HCT116 (cell line): ENCODE measurements around the gene SAG. TPM values are rescaled to one million over a fixed set of nuclear protein-coding genes. Genes with fewer than 3 reads are reported as not detected.

ENCODE experiments used
- ATAC-seq: fragments of 200-7000 bp; cut with Tn5 transposase; 2 replicates; pipeline ENCODE4 v1.9.1; 2020; ENCODE audit warnings: mild to moderate bottlenecking, moderate library complexity
- BruUV-seq: library from RNA; stranded (reverse); fragments of 400-500 nt; replicated peaks from 2 replicates; lab custom pipeline; 2021; lab: Mats Ljungman, UMichigan
- CTCF ChIA-PET: fragments of 300-600 bp; sonication (Branson Sonifier 250); formaldehyde crosslinking; loops from one replicate; lab custom pipeline; 2021; ENCODE audit warnings: antibody characterized with exemption; lab: Charles Lee
- POLR2A ChIA-PET: fragments of 300-600, 350-600 bp; sonication (Branson Sonifier 250); formaldehyde crosslinking; loops from one replicate; lab custom pipeline; 2021; ENCODE audit warnings: antibody characterized with exemption; lab: Charles Lee
- RAD21 ChIA-PET, 2 experiments: fragments of 300-600 bp; sonication (Branson Sonifier 250); formaldehyde crosslinking; loops; one replicate each; lab custom pipeline; 2023; ENCODE audit warnings: low total read pairs in 2 of 2; ENCODE audit not compliant: uncharacterized antibody in 2 of 2, unreplicated experiment in 2 of 2, low non-redundant PET in 1 of 2; lab: Charles Lee
- DNase-seq: peaks from one replicate; pipeline ENCODE4 v3.0.0-alpha.2; 2010; ENCODE audit warnings: low read depth, low spot score
- H2AFZ ChIP-seq: fragments of 200-600 bp; shearing (Covaris generic), sonication (generic); 2 replicates; pipeline ENCODE4 v1.6.1; 2017; ENCODE audit warnings: low read depth, mixed run types, mixed read lengths, antibody characterized with exemption, low read length; ENCODE audit not compliant: poor library complexity, severe bottlenecking
- H3K27ac ChIP-seq: 2 replicates; pipeline ENCODE4 v1.5.1; 2012; ENCODE audit warnings: low read depth, low read length
- H3K27me3 ChIP-seq: fragments of 200-600 bp; sonication (generic); 2 replicates; pipeline ENCODE4 v1.6.1; 2016; ENCODE audit warnings: mixed run types, low read length, mixed read lengths; ENCODE audit not compliant: insufficient read depth
- H3K36me3 ChIP-seq, 2 experiments: fragments of 200-500 bp in 1 of 2; fragments of 200-600 bp in 1 of 2; sonication (Bioruptor generic) in 1 of 2; sonication (generic) in 1 of 2; 2 replicates each; pipeline versions ENCODE4 v1.5.1 to v1.6.1; 2014 to 2016; ENCODE audit warnings: low read length in 2 of 2, inconsistent platforms in 1 of 2, mixed read lengths in 1 of 2, mixed run types in 1 of 2; ENCODE audit not compliant: insufficient read depth in 2 of 2, control insufficient read depth in 1 of 2
- H3K4me1 ChIP-seq, 2 experiments: fragments of 200-600 bp in 1 of 2; sonication (generic) in 1 of 2; 2 replicates each; pipeline versions ENCODE4 v1.5.1 to v1.6.1; 2012 to 2017; ENCODE audit warnings: low read length in 2 of 2, inconsistent platforms in 1 of 2, mild to moderate bottlenecking in 1 of 2, mixed read lengths in 1 of 2, mixed run types in 1 of 2, moderate library complexity in 1 of 2; ENCODE audit not compliant: insufficient read depth in 2 of 2, control insufficient read depth in 1 of 2
- H3K4me2 ChIP-seq: fragments of 200-600 bp; sonication (generic); 2 replicates; pipeline ENCODE4 v1.6.1; 2017; ENCODE audit warnings: mixed run types, low read length, mixed read lengths
- H3K4me3 ChIP-seq, 2 experiments: fragments of 200-600 bp in 1 of 2; sonication (generic) in 1 of 2; replicated peaks in 1 of 2; 2 replicates each; pipeline ENCODE4 v1.5.1; 2011 to 2016; ENCODE audit warnings: low read length in 2 of 2, control low read depth in 1 of 2, low read depth in 1 of 2, mild to moderate bottlenecking in 1 of 2, mixed read lengths in 1 of 2, mixed run types in 1 of 2
- H3K79me2 ChIP-seq: fragments of 200-600 bp; sonication (generic); 2 replicates; pipeline ENCODE4 v1.6.1; 2017; ENCODE audit warnings: mild to moderate bottlenecking, mixed run types, low read length, moderate library complexity, mixed read lengths; ENCODE audit not compliant: insufficient read depth
- H3K9ac ChIP-seq: fragments of 200-600 bp; sonication (generic); 2 replicates; pipeline ENCODE4 v1.6.1; 2016; ENCODE audit warnings: low read length, mixed read lengths
- H3K9me2 ChIP-seq: fragments of 200-600 bp; sonication (generic), shearing (Covaris generic); 2 replicates; pipeline ENCODE4 v1.6.1; 2017; ENCODE audit warnings: mixed run types, mild to moderate bottlenecking, moderate library complexity; ENCODE audit not compliant: insufficient read depth
- H3K9me3 ChIP-seq, 2 experiments: fragments of 200-500 bp in 1 of 2; fragments of 200-600 bp in 1 of 2; sonication (Bioruptor generic) in 1 of 2; sonication (generic) in 1 of 2; 2 replicates each; pipeline ENCODE4 v1.6.1; 2014 to 2017; ENCODE audit warnings: low read length in 2 of 2, mixed read lengths in 2 of 2, inconsistent platforms in 1 of 2, low read depth in 1 of 2, mild to moderate bottlenecking in 1 of 2, mixed run types in 1 of 2, moderate library complexity in 1 of 2; ENCODE audit not compliant: control insufficient read depth in 1 of 2, insufficient read depth in 1 of 2
- H4K20me1 ChIP-seq: fragments of 200-600 bp; sonication (generic), shearing (Covaris generic); 2 replicates; pipeline ENCODE4 v1.6.1; 2017; ENCODE audit warnings: mixed run types, mild to moderate bottlenecking, moderate library complexity; ENCODE audit not compliant: insufficient read depth
- CBX3 ChIP-seq: IDR thresholded peaks from 2 replicates; pipeline ENCODE4 v1.6.1; 2012; ENCODE audit warnings: low read depth
- CEBPB ChIP-seq: IDR thresholded peaks from 2 replicates; pipeline ENCODE4 v1.6.1; 2012; ENCODE audit warnings: low read depth
- CTCF ChIP-seq, 3 experiments: fragments of 200-600 bp in 1 of 3; sonication (generic) in 1 of 3; IDR thresholded peaks in 2 of 3; conservative IDR thresholded peaks in 1 of 3; 2 replicates each; pipeline ENCODE4 v1.5.1; 2012 to 2017; ENCODE audit warnings: low read depth in 2 of 3, low read length in 2 of 3, antibody characterized with exemption in 1 of 3, borderline replicate concordance in 1 of 3, control low read depth in 1 of 3, mild to moderate bottlenecking in 1 of 3, mixed read lengths in 1 of 3, mixed run types in 1 of 3, moderate library complexity in 1 of 3; ENCODE audit not compliant: insufficient read depth in 1 of 3
- EGR1 ChIP-seq: IDR thresholded peaks from 2 replicates; pipeline ENCODE4 v1.6.1; 2012; ENCODE audit warnings: low read depth
- ELF1 ChIP-seq: IDR thresholded peaks from 2 replicates; pipeline ENCODE4 v1.6.1; 2012; ENCODE audit warnings: low read depth, borderline replicate concordance
- EZH2 ChIP-seq: fragments of 200-600 bp; sonication (generic); IDR thresholded peaks from 2 replicates; pipeline ENCODE4 v1.6.1; 2017; ENCODE audit warnings: antibody characterized with exemption, mixed run types
- EZH2phosphoT487 ChIP-seq: fragments of 200-600 bp; IDR thresholded peaks from 2 replicates; pipeline ENCODE4 v1.6.1; 2018; ENCODE audit warnings: antibody characterized with exemption, borderline replicate concordance
- JUND ChIP-seq: IDR thresholded peaks from 2 replicates; pipeline ENCODE4 v1.6.1; 2012
- MAX ChIP-seq: IDR thresholded peaks from 2 replicates; pipeline ENCODE4 v1.6.1; 2012
- POLR2A ChIP-seq: IDR thresholded peaks from 2 replicates; pipeline ENCODE4 v1.7.0; 2011; ENCODE audit warnings: borderline replicate concordance; ENCODE audit not compliant: insufficient read depth, insufficient read length; ENCODE audit errors: extremely low read depth
- POLR2AphosphoS5 ChIP-seq: IDR thresholded peaks from 2 replicates; pipeline ENCODE4 v1.6.1; 2011; ENCODE audit warnings: mild to moderate bottlenecking, low read depth, low read length, moderate library complexity
- RAD21 ChIP-seq: IDR thresholded peaks from 2 replicates; pipeline ENCODE4 v1.6.1; 2012; ENCODE audit warnings: low read depth, mild to moderate bottlenecking
- SP1 ChIP-seq: IDR thresholded peaks from 2 replicates; pipeline ENCODE4 v1.6.1; 2012; ENCODE audit warnings: low read depth
- SRF ChIP-seq: IDR thresholded peaks from 2 replicates; pipeline ENCODE4 v1.6.1; 2012; ENCODE audit warnings: low read depth
- TCF7L2 ChIP-seq: IDR thresholded peaks from 2 replicates; pipeline ENCODE4 v1.7.0; 2011; ENCODE audit warnings: borderline replicate concordance, inconsistent platforms; ENCODE audit not compliant: insufficient read depth, insufficient read length; ENCODE audit errors: extremely low read depth
- YY1 ChIP-seq: IDR thresholded peaks from 2 replicates; pipeline ENCODE4 v1.6.1; 2011; ENCODE audit warnings: low read length, low read depth, moderate library complexity, mild to moderate bottlenecking; ENCODE audit not compliant: insufficient replicate concordance; ENCODE audit errors: extremely low read depth
- ZFX ChIP-seq: fragments of 450-650 bp; IDR thresholded peaks from 2 replicates; pipeline ENCODE4 v1.6.1; 2017
- intact Hi-C: fragments of 100-400 bp; cut with micrococcal nuclease; formaldehyde crosslinking; loops from 2 replicates; pipeline ENCODE4 v1.10.0; 2022
- total RNA-seq: library from RNA; stranded (reverse); gene quantifications from one replicate; pipeline ENCODE4 v1.2.1, GENCODE V29; 2021; ENCODE audit not compliant: unreplicated experiment
- TF ChIP-seq, protein P1 (sequence below): IDR thresholded peaks from 2 replicates; pipeline ENCODE4 v1.6.1; 2012; ENCODE audit warnings: low read depth

The SAG gene
- total RNA-seq, 1 experiment from 2014 or later, result not detected

DNA sequence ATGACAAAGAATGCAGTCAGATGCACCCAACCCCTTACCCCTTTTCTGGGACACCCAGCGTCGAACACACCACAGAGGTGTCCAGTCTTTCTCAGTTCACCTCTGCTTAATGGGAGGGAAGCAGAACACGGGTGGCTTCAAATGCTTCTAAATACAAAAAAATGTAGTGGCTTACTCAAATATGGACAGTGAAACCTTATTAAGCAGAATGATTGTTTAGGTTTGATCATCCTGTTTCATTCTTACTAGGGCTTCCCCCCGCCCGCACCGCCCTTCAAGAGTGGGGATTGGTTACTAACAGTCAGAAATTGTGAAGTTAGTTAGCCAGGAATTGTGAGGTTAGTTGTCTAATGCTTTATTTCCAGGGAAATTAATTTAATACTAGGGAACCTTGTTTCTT is 34.5 kb upstream of the SAG start:
- Histone ChIP-seq H3K79me2 (peaks cover 25% of the 10 kb centered on the region), H3K27ac (no peak overlapping the region), H3K4me3 (no peak overlapping the region), H4K20me1 (0 out of 2 replicates have a peak, but pooled peaks cover 3% of the 10 kb centered on the region), H3K9me3 (no peaks in the 10 kb centered on the region), H3K9ac (no peak overlapping the region), H3K27me3 (no peaks in the 10 kb centered on the region), H3K9me2 (no peaks in the 10 kb centered on the region), H2AFZ (no peak overlapping the region), H3K4me2 (no peak overlapping the region), H3K4me1 (no peaks in the 10 kb centered on the region), H3K36me3 (peaks cover 73 to 82% of the 10 kb centered on the region in 2 experiments)
- DNase-seq (no peak), ATAC-seq (no peak)
- intact Hi-C loops, result no loop called here
- ChIA-PET POLR2A (no interaction called here), CTCF (no interaction called here), RAD21 (no interaction called here)
- BruUV-seq, result no TSS peak
- TF ChIP-seq TCF7L2, result no peak
- TF ChIP-seq JUND, result no peak
- TF ChIP-seq YY1, result no peak
- no peak for TF ChIP-seq RAD21
- TF ChIP-seq CBX3, result no peak
- no peak for TF ChIP-seq EZH2phosphoT487
- TF ChIP-seq EZH2, result no peak
- no peak for TF ChIP-seq SP1
- no peak for TF ChIP-seq MAX
- no peak for TF ChIP-seq ZFX
- no peak for TF ChIP-seq SRF
- TF ChIP-seq CEBPB, result no peak
- no peak for TF ChIP-seq EGR1
- no peak for TF ChIP-seq POLR2A

- Histone ChIP-seq H2AFZ (no peak overlapping the region), H3K4me3 (no peak overlapping the region), H3K27ac (no peak overlapping the region), H3K27me3 (no peaks in the 10 kb centered on the region), H3K4me2 (no peak overlapping the region), H3K9ac (no peak overlapping the region), H3K4me1 (no peaks in the 10 kb centered on the region), H3K36me3 (peaks cover 84 to 85% of the 10 kb centered on the region in 2 experiments), H3K9me2 (no peaks in the 10 kb centered on the region), H3K79me2 (peaks cover 12% of the 10 kb centered on the region), H4K20me1 (0 out of 2 replicates have a peak, but pooled peaks cover 3% of the 10 kb centered on the region), H3K9me3 (no peaks in the 10 kb centered on the region)
- ChIA-PET CTCF (no interaction called here), RAD21 (no interaction called here), POLR2A (no interaction called here)
- ATAC-seq, result no peak
- no peak for DNase-seq
- intact Hi-C loops, result no loop called here
- no TSS peak for BruUV-seq
- TF ChIP-seq, protein P1, sequence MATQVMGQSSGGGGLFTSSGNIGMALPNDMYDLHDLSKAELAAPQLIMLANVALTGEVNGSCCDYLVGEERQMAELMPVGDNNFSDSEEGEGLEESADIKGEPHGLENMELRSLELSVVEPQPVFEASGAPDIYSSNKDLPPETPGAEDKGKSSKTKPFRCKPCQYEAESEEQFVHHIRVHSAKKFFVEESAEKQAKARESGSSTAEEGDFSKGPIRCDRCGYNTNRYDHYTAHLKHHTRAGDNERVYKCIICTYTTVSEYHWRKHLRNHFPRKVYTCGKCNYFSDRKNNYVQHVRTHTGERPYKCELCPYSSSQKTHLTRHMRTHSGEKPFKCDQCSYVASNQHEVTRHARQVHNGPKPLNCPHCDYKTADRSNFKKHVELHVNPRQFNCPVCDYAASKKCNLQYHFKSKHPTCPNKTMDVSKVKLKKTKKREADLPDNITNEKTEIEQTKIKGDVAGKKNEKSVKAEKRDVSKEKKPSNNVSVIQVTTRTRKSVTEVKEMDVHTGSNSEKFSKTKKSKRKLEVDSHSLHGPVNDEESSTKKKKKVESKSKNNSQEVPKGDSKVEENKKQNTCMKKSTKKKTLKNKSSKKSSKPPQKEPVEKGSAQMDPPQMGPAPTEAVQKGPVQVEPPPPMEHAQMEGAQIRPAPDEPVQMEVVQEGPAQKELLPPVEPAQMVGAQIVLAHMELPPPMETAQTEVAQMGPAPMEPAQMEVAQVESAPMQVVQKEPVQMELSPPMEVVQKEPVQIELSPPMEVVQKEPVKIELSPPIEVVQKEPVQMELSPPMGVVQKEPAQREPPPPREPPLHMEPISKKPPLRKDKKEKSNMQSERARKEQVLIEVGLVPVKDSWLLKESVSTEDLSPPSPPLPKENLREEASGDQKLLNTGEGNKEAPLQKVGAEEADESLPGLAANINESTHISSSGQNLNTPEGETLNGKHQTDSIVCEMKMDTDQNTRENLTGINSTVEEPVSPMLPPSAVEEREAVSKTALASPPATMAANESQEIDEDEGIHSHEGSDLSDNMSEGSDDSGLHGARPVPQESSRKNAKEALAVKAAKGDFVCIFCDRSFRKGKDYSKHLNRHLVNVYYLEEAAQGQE, result no peak
- TF ChIP-seq TCF7L2 (no peak), CBX3 (no peak), EGR1 (no peak), ELF1 (no peak), CTCF (IDR thresholded peaks at IDR 0.05 in 2 of 3, conservative IDR thresholded peaks at IDR 0.05 in 1 of 3; ENCODE audit: borderline replicate concordance in 1 of 3, insufficient read depth in 1 of 3, low read depth in 2 of 3, low read length in 2 of 3) (no peak), CEBPB (no peak), POLR2AphosphoS5 (no peak), SRF (no peak)
Observed at GRCh38 chr2:233275223-233275622, 32.4 kb upstream of the SAG start.
